ENCODE data around the gene LSS. TPM values are rescaled to one million over a fixed set of nuclear protein-coding genes. Genes with fewer than 3 reads are reported as not detected.
"Not testable (repeated sequence)": the region's sequence is repeated elsewhere in the genome, so short reads cannot be mapped to it uniquely, and the experiment has no call there.

LSS gene
- total RNA-seq, 2 experiments from 2014 or later: 14.1 to 21.3 TPM

DNA sequence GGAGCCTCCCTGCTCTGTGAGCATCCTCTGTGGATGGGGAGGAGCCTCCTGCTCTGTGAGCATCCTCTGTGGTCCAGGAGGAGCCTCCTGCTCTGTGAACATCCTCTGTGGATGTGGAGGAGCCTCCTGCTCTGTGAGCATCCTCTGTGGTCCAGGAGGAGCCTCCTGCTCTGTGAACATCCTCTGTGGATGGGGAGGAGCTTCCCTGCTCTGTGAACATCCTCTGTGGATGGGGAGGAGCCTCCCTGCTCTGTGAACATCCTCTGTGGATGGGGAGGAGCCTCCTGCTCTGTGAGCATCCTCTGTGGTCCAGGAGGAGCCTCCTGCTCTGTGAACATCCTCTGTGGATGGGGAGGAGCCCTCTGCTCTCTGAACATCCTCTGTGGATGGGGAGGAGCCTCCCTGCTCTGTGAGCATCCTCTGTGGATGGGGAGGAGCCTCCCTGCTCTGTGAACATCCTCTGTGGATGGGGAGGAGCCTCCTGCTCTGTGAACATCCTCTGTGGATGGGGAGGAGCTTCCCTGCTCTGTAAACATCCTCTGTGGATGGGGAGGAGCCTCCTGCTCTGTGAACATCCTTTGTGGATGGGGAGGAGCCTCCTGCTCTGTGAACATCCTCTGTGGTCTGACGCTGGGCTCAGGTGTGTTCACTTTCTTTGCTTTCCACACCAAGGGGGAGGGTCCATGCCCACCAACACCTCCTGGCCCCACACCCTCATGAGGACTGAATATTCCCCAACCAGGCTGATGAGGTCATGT lies 58.0 kb downstream of the LSS start:
- H3K4me1 Mint-ChIP-seq; intact Hi-C loops (cut with DNase I, micrococcal nuclease); H3K9me3 Mint-ChIP-seq (ENCODE audit: low read depth); H3K36me3 Mint-ChIP-seq (ENCODE audit: low read depth); H3K4me3 Mint-ChIP-seq; H3K27me3 Mint-ChIP-seq; POLR2A ChIA-PET; H3K27ac Mint-ChIP-seq; DNase-seq; CTCF ChIA-PET; ATAC-seq: not testable (repeated sequence)

DNA sequence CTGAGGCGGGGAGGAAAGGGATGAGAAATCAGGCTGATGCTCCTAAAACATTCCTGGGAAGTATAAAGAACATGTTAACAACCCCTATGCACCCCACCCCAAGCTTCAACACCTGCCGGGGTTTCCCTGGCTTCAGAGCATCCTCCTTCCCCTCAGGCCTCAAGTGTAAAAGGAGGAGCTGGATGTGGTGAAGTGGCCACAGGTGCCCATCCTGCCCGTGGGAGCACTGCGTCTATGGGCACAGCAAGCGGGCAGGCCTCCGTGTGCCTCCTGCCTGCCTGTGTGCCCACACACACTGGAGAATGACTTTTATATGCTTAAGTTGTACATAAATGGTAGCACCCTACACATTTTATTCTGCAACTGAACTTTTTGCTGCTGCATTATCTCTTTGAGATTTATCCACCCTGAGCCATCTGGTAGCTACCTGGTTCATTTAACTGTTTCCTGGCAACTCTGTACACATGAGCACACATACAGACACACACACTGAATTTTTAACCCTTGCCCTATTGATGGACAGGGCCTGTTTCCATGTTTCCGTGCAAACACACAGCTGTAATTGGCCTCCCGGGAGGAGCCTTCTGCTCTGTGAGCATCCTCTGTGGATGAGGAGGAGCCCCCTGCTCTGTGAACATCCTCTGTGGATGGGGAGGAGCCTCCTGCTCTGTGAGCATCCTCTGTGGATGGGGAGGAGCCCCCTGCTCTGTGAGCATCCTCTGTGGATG lies 59.8 kb downstream of the LSS start:
- Mint-ChIP-seq H3K4me1 (no peaks in the 10 kb centered on the region), H3K9me3 (ENCODE audit: low read depth) (no peaks in the 10 kb centered on the region), H3K36me3 (ENCODE audit: low read depth) (no peaks in the 10 kb centered on the region), H3K27ac (no peak overlapping the region), H3K27me3 (no peaks in the 10 kb centered on the region), H3K4me3 (no peak overlapping the region)
- ChIA-PET POLR2A (no interaction called here), CTCF (no interaction called here)
- ATAC-seq (no peak), DNase-seq (no peak)
- intact Hi-C loops (cut with DNase I, micrococcal nuclease): no loop called here

DNA sequence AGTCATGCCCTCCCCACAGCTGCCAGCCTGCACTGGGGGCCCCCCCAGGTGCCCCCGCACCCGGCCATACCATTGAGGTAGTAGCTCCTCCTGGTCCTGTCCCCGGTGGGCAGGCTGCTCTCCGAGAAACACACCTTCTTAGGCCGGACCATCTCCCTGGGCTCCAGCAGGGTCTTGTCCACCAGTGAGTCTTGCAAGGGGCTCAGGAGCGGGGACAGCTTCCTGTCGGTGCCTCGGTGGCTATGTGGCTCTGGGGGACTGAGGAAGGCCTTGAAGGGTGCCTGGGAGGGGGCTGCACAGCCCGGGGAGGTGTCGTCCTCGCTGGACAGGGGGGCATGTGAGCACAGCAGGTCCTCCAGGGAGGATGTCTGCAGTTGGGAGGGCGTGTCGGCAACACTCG lies 60.3 kb downstream of the LSS start:
- no peak overlapping the region for H3K27ac Mint-ChIP-seq
- ATAC-seq (no peak), DNase-seq (no peak)
- ChIA-PET POLR2A (no interaction called here), CTCF (no interaction called here)
- no peaks in the 10 kb centered on the region for H3K27me3 Mint-ChIP-seq
- intact Hi-C loops (cut with DNase I, micrococcal nuclease): no loop called here
- no peak overlapping the region for H3K4me3 Mint-ChIP-seq
- H3K36me3 Mint-ChIP-seq (ENCODE audit: low read depth): no peaks in the 10 kb centered on the region
- no peaks in the 10 kb centered on the region for H3K4me1 Mint-ChIP-seq
- no peaks in the 10 kb centered on the region for H3K9me3 Mint-ChIP-seq (ENCODE audit: low read depth)

DNA sequence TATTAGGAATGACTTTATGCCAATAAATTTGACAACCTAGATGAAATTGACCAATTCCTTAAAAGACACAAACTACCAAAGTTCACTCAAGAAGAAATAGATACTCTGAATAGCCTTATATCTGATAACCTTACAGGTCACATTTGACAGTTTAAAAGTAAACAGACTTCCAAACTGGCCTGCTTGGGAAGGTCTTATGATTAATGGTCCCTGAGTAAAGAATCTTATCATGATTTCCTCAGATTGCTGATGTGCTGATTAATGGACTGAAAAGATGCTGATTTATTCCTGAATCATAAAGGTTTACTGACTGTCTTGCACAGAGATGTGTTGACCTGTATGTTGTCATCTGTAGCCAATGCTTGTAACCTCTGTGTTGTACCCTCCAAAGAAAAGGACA lies 63.5 kb downstream of the LSS start:
- no peak overlapping the region for H3K27ac Mint-ChIP-seq
- ChIA-PET CTCF (no interaction called here), POLR2A (no interaction called here)
- H3K27me3 Mint-ChIP-seq: no peaks in the 10 kb centered on the region
- intact Hi-C loops (cut with DNase I, micrococcal nuclease): no loop called here
- no peaks in the 10 kb centered on the region for H3K4me1 Mint-ChIP-seq
- DNase-seq: no peak
- ATAC-seq: no peak
- H3K36me3 Mint-ChIP-seq (ENCODE audit: low read depth): no peaks in the 10 kb centered on the region
- H3K4me3 Mint-ChIP-seq: no peak overlapping the region
- no peaks in the 10 kb centered on the region for H3K9me3 Mint-ChIP-seq (ENCODE audit: low read depth)

DNA sequence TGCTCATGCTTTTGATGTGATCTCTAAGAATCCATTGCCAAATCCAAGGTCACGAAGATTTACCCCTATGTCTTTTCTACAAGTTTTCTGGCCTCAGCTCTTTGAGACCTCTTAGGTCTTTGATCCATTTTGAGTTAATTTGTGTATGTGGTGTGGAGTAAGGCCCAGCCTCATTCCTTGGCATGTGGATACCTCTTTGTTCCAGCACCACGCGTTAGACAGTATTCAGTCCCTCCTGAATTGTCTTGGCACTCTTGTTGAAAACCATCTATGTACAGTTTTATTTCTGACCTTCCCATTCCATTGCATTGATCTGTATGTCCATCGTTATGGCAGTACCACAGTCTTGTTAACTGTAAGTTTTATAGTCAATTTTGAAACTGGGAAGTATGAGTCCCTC lies 65.2 kb downstream of the LSS start:
- POLR2A ChIA-PET: no interaction called here
- intact Hi-C loops (cut with DNase I, micrococcal nuclease): no loop called here
- CTCF ChIA-PET: no interaction called here
- Mint-ChIP-seq H3K27ac (no peak overlapping the region), H3K36me3 (ENCODE audit: low read depth) (no peaks in the 10 kb centered on the region), H3K9me3 (ENCODE audit: low read depth) (no peaks in the 10 kb centered on the region), H3K4me3 (no peak overlapping the region), H3K27me3 (no peaks in the 10 kb centered on the region), H3K4me1 (no peaks in the 10 kb centered on the region)
- ATAC-seq: no peak
- no peak for DNase-seq

DNA sequence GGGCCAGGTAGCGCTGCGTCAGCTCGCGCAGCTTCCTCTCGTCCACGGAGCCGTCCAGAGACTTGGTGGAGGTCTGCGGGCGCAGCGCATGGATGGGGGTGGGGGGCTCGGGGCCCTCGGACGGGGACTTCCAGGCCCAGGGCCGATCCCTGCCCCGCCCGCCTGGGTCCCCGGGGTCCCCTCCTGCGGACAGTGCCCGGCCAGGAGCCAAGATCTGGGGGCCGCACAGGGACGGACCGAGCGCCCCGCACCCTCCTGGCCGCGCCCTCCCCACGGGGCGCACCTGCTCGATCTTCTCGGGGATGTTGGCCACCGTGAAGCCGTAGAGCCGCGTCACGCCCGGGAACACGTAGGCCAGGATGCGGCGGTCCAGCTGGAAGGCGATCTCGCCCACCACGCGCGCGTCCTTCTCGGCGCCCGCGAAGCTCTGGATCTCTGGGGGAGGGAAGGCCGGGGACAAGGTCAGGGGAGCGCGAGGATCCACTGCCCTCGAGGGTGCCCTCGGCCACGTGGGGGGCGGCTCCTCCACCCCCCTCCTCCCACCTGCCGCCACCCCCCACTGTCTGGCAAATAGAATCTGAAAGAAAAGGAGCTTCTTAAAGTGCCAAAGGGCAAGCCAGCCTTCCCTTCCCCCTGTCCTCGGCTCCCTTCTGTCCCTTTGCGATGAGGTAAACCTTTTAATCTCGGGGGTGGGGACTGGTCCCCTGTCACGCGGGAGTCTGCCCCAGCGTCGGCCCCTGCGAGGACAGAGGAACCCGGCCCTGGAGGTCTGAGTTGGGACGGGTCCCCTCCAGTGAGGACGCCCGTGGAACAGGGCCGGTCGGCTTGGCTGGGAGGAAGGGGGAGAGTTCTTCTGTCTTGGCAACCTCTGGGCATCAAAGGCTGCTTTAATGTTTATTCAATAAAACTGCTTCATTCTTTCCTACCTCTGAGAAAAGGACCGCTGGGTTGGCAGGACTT lies 66.7 kb downstream of the LSS start:
- Mint-ChIP-seq H3K9me3 (ENCODE audit: low read depth) (no peaks in the 10 kb centered on the region), H3K27me3 (no peaks in the 10 kb centered on the region), H3K4me3 (no peak overlapping the region), H3K27ac (no peak overlapping the region), H3K4me1 (no peaks in the 10 kb centered on the region), H3K36me3 (ENCODE audit: low read depth) (no peaks in the 10 kb centered on the region)
- intact Hi-C loops (cut with DNase I, micrococcal nuclease): no loop called here
- ATAC-seq (no peak), DNase-seq (no peak)
- ChIA-PET CTCF (interaction anchor here (0.7 kb wide), 1 partner anchor 47 kb away, joined by 4 read pairs; no protein-coding TSS in a partner anchor), POLR2A (no interaction called here)

DNA sequence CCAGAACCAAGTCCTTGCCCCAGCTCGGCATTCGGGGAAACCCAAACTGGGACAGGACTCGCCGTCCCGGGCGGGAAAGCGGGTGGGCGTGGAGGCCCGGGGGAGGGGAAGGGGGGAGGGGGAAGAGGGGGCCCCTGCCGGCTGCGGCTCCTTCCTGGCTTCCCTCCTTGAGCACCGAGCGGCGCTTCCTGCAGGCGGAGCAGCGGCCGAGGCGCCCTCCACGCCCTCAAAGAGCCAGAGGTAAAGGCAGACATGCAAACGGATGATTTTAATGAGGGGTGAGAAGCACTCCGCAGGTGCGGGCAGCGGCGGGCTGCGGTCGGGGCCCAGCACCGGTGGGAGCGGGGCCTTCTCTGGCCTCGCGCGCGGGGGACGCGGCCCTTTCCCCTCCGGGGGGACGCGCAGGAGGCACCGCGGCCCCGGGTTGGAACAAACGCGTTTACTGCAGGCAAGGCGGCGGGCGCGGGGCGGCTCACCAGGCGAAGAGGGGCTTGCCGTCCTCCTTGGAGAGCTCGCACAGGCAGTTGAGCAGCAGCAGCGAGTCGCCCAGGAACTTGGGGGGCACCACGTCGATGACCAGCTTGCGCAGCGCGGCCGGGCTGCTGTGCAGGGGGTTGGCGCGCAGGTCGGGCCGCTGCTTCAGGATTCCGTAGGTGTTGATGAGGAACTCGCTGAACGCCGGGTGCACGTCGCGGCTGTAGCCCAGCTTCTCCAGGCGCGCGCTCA lies 67.5 kb downstream of the LSS start:
- DNase-seq (peak; percentile 6), ATAC-seq (peak; percentile 36)
- intact Hi-C loops (cut with DNase I, micrococcal nuclease): no loop called here
- POLR2A ChIA-PET: no interaction called here
- no peaks in the 10 kb centered on the region for H3K27me3 Mint-ChIP-seq
- H3K4me1 Mint-ChIP-seq: no peaks in the 10 kb centered on the region
- no peak overlapping the region for H3K4me3 Mint-ChIP-seq
- H3K9me3 Mint-ChIP-seq (ENCODE audit: low read depth): no peaks in the 10 kb centered on the region
- H3K27ac Mint-ChIP-seq: no peak overlapping the region
- H3K36me3 Mint-ChIP-seq (ENCODE audit: low read depth): no peaks in the 10 kb centered on the region
- CTCF ChIA-PET: interaction anchor here (0.7 kb wide), 1 partner anchor 46 kb away, joined by 4 read pairs; no protein-coding TSS in a partner anchor

DNA sequence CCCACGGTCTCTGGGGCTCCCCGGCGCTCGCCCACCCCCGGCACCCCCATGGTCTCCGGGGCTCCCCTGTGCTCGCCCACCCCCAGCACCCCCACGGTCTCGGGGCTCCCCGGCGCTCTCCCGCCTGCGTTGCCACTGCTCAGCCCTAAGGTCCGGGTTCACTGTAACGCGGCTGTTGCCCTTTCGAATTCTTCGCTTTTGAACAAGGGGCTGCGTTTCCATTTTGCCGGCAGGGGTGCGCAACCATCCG lies 68.0 kb downstream of the LSS start:
- Mint-ChIP-seq H3K4me3 (no peak overlapping the region), H3K27me3 (no peaks in the 10 kb centered on the region), H3K27ac (no peak overlapping the region), H3K9me3 (ENCODE audit: low read depth) (no peaks in the 10 kb centered on the region), H3K36me3 (ENCODE audit: low read depth) (no peaks in the 10 kb centered on the region), H3K4me1 (no peaks in the 10 kb centered on the region)
- ChIA-PET CTCF (no interaction called here), POLR2A (no interaction called here)
- ATAC-seq (no peak), DNase-seq (no peak)
- intact Hi-C loops (cut with DNase I, micrococcal nuclease): no loop called here

DNA sequence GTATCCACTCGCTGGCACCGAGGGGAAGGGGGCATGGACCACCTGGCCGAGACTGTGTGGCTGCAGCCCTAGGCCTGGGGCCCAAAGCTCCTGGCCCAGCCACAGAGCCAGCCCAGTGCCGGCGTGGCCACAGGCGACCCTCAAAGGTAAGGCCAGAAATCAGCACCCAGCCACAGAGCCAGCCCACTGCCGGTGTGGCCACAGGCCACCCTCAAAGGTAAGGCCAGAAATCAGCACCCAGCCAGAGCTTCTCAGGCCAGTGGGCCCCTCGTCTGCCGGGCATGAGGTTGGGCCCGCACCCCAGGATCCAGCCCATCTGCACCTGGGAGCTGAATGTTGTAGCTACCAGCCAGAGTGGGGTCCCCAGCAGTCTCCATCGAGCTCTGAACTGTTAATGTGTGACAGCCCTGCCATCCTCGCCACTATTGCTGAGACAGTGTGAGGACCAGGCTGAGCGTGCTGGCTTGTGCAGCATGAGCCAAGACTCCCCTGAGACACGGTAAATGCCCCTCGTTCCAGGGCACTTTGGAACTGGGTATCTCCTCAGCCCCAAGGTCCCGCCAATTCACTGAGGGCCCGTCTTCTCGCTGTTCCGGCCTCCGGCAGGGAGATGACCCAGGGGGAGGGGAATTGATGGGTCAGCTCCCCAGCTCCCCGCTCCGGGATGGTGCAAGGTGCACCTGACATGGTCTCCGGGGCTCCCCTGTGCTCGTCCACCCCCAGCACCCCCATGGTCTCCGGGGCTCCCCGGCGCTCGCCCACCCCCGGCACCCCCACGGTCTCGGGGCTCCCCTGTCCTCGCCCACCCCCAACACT lies 68.5 kb downstream of the LSS start:
- Mint-ChIP-seq H3K9me3 (ENCODE audit: low read depth) (no peaks in the 10 kb centered on the region), H3K36me3 (ENCODE audit: low read depth) (no peaks in the 10 kb centered on the region), H3K27me3 (no peaks in the 10 kb centered on the region), H3K27ac (no peak overlapping the region), H3K4me3 (no peak overlapping the region), H3K4me1 (no peaks in the 10 kb centered on the region)
- DNase-seq (no peak), ATAC-seq (no peak)
- ChIA-PET POLR2A (interaction anchor here (1.2 kb wide), 1 partner anchor 17 kb away, joined by 3 read pairs; no protein-coding TSS in a partner anchor), CTCF (no interaction called here)
- intact Hi-C loops (cut with DNase I, micrococcal nuclease): no loop called here

DNA sequence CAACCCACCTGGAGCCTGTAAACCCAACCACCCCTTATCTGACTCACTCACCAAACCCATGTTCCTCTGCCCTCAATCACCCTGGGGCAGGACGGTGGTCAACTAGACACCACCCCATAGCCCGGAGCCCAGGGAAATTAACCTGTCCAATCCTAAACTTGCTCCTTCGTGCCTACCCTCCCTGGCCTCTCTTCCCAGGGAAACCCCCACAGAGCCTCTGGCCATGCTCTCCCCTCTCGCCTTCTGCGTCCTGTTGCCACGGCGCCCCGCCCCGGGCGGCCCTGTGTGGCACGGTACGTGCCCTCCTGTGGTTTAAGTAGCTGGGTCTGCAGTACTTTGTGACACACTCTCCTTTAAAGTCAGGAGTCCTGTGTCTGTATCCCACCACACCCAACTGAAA lies 69.2 kb downstream of the LSS start:
- no peaks in the 10 kb centered on the region for H3K36me3 Mint-ChIP-seq (ENCODE audit: low read depth)
- H3K4me1 Mint-ChIP-seq: no peaks in the 10 kb centered on the region
- H3K9me3 Mint-ChIP-seq (ENCODE audit: low read depth): no peaks in the 10 kb centered on the region
- H3K27me3 Mint-ChIP-seq: no peaks in the 10 kb centered on the region
- intact Hi-C loops (cut with DNase I, micrococcal nuclease): no loop called here
- DNase-seq (no peak), ATAC-seq (no peak)
- POLR2A ChIA-PET: interaction anchor here (1.2 kb wide), 1 partner anchor 16 kb away, joined by 3 read pairs; no protein-coding TSS in a partner anchor
- no peak overlapping the region for H3K4me3 Mint-ChIP-seq
- CTCF ChIA-PET: no interaction called here
- H3K27ac Mint-ChIP-seq: no peak overlapping the region
